HepG2 (cell line): Measurements from ENCODE around the gene GTF2A2. TPM values are rescaled to one million over a fixed set of nuclear protein-coding genes. Genes with fewer than 3 reads are reported as not detected.

Experiments
- ATF2 ChIP-seq: sonication (generic); formaldehyde crosslinking; IDR thresholded peaks from 2 replicates; pipeline ENCODE4 v1.4.0; 2020; ENCODE audit warnings: missing genetic modification reagents
- CENPX ChIP-seq: sonication (generic); formaldehyde crosslinking; IDR thresholded peaks from 2 replicates; pipeline ENCODE4 v1.9.0; 2021; ENCODE audit warnings: mild to moderate bottlenecking, missing genetic modification reagents, moderate library complexity
- FOXP4 ChIP-seq: sonication (generic); formaldehyde crosslinking; IDR thresholded peaks from 2 replicates; pipeline ENCODE4 v1.4.0; 2020; ENCODE audit warnings: missing genetic modification reagents
- HDAC2 ChIP-seq: sonication (generic); formaldehyde crosslinking; IDR thresholded peaks from 2 replicates; pipeline ENCODE4 v1.4.0; 2020; ENCODE audit warnings: missing genetic modification reagents
- IKZF4 ChIP-seq: sonication (generic); formaldehyde crosslinking; IDR thresholded peaks from 2 replicates; pipeline ENCODE4 v1.5.1; 2020; ENCODE audit warnings: borderline replicate concordance, mild to moderate bottlenecking, low read depth, missing genetic modification reagents; ENCODE audit errors: not compliant biosample characterization
- KDM2A ChIP-seq: sonication (generic); formaldehyde crosslinking; IDR thresholded peaks from 2 replicates; pipeline ENCODE4 v1.4.0; 2020; ENCODE audit warnings: low read depth, missing genetic modification reagents, borderline replicate concordance
- KLF16 ChIP-seq, 2 experiments: sonication (generic) in 1 of 2; formaldehyde crosslinking in 1 of 2; IDR thresholded peaks; 2 replicates each; pipeline versions ENCODE4 v1.6.1 to v1.8.0; 2016 to 2023; ENCODE audit warnings: missing genetic modification reagents in 2 of 2, missing compliant biosample characterization in 1 of 2
- MIER2 ChIP-seq: IDR thresholded peaks from 2 replicates; pipeline ENCODE4 v1.6.1; 2016; ENCODE audit warnings: missing biosample characterization, missing genetic modification reagents
- PHF8 ChIP-seq: sonication (generic); formaldehyde crosslinking; IDR thresholded peaks from 2 replicates; pipeline ENCODE4 v1.5.0; 2020; ENCODE audit warnings: missing genetic modification reagents
- PITX1 ChIP-seq: sonication (generic); formaldehyde crosslinking; IDR thresholded peaks from 2 replicates; pipeline ENCODE4 v1.5.1; 2020; ENCODE audit warnings: mild to moderate bottlenecking, missing genetic modification reagents
- SATB2 ChIP-seq: sonication (generic); formaldehyde crosslinking; IDR thresholded peaks from 2 replicates; pipeline ENCODE4 v1.5.0; 2020; ENCODE audit warnings: missing genetic modification reagents
- TAF1 ChIP-seq: sonication (generic); formaldehyde crosslinking; IDR thresholded peaks from 2 replicates; pipeline ENCODE4 v1.4.0; 2020; ENCODE audit warnings: missing genetic modification reagents
- U2AF1 ChIP-seq: fragments of 200-400 bp; formaldehyde crosslinking; optimal IDR thresholded peaks from 2 replicates; pipeline ENCODE3; 2017; ENCODE audit warnings: mild to moderate bottlenecking, low read depth, low read length
- YY1 ChIP-seq: IDR thresholded peaks from 2 replicates; pipeline ENCODE4 v1.6.1; 2011; ENCODE audit warnings: low read length, low read depth, moderate library complexity, mild to moderate bottlenecking; ENCODE audit not compliant: insufficient read depth, insufficient replicate concordance
- ZMYM4 ChIP-seq: sonication (generic); formaldehyde crosslinking; IDR thresholded peaks from 2 replicates; pipeline ENCODE4 v1.8.1; 2023; ENCODE audit warnings: mild to moderate bottlenecking, missing genetic modification reagents
- ZNF138 ChIP-seq: sonication (generic); formaldehyde crosslinking; IDR thresholded peaks from 2 replicates; pipeline ENCODE4 v1.5.0; 2020; ENCODE audit warnings: mild to moderate bottlenecking, low read depth, missing genetic modification reagents
- ZNF256 ChIP-seq: sonication (generic); formaldehyde crosslinking; conservative IDR thresholded peaks from 2 replicates; pipeline ENCODE4 v1.4.0; 2020; ENCODE audit warnings: missing genetic modification reagents
- ZNF33B ChIP-seq: sonication (generic); formaldehyde crosslinking; IDR thresholded peaks from 2 replicates; pipeline ENCODE4 v1.5.1; 2020; ENCODE audit warnings: mild to moderate bottlenecking, missing genetic modification reagents
- ZNF431 ChIP-seq: sonication (generic); formaldehyde crosslinking; IDR thresholded peaks from 2 replicates; pipeline ENCODE4 v1.9.0; 2022; ENCODE audit warnings: missing genetic modification reagents, low read depth, mild to moderate bottlenecking, borderline replicate concordance
- ZNF597 ChIP-seq: sonication (generic); formaldehyde crosslinking; IDR thresholded peaks from 2 replicates; pipeline ENCODE4 v1.5.0; 2020; ENCODE audit warnings: missing genetic modification reagents
- ZNF629 ChIP-seq: sonication (generic); formaldehyde crosslinking; conservative IDR thresholded peaks from 2 replicates; pipeline ENCODE4 v1.5.0; 2020; ENCODE audit warnings: missing genetic modification reagents
- ZNF687 ChIP-seq: sonication (generic); formaldehyde crosslinking; IDR thresholded peaks from 2 replicates; pipeline ENCODE4 v1.5.1; 2020; ENCODE audit warnings: mild to moderate bottlenecking, missing genetic modification reagents, moderate library complexity
- ZNF781 ChIP-seq: sonication (generic); formaldehyde crosslinking; IDR thresholded peaks from 2 replicates; pipeline ENCODE4 v1.5.1; 2020; ENCODE audit warnings: borderline replicate concordance, mild to moderate bottlenecking, missing genetic modification reagents; ENCODE audit errors: not compliant biosample characterization
- polyA plus RNA-seq, 8 experiments: library from polyadenylated mRNA; depleted of rRNA in 3 of 8; stranded (reverse) in 7 of 8; unstranded in 1 of 8; fragments of >200 nt; fragmentation: Illumina TruSeq in 4 of 8; extraction: Trizol in 4 of 8; gene quantifications; 2 replicates each; pipeline versions ENCODE4 v1.2.1 to v1.2.3, GENCODE V29; 2011 to 2016; ENCODE audit warnings: low read depth in 4 of 8, missing spikeins in 1 of 8, mixed read lengths in 1 of 8; ENCODE audit not compliant: insufficient read depth in 1 of 8
- total RNA-seq, 5 experiments: library from RNA; depleted of rRNA; stranded (reverse); fragments of >200 nt; fragmentation: Illumina TruSeq; extraction: Trizol; gene quantifications; 2 replicates each; pipeline ENCODE4 v1.2.3, GENCODE V29; 2016; ENCODE audit warnings: low read depth in 1 of 5

GTF2A2 gene
- total and polyA plus RNA-seq, 2 of the 13 experiments (the other 11 are each of a cell fraction or from before 2014, with no cell fraction given): 24.4 to 106 TPM

DNA sequence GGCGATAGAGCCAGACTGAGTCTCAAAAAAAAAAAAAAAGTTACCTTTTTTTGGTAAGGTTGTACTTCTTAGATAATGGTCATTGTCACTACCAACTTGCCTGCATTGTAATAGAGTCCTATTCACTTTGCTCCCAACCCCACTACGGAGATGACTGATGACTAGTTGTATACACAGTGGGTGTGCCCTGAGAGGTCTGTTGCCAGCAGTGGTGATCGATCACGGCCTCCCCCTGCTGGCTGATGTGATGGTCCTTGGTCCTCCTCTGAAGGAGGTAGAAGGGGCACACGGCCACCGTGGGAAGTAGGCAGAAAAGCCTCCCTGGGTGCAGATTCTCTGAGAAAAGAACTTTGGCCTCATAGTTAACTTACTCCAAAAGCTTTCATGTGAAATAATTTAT lies 35.0 kb downstream of the GTF2A2 start (continued):
- TF ChIP-seq KLF16 (CRISPR knock-in tag; IDR thresholded peaks at IDR 0.05): no peak
- TF ChIP-seq HDAC2 (CRISPR knock-in tag): no peak
- TF ChIP-seq ZNF33B (CRISPR knock-in tag): no peak
- no peak for TF ChIP-seq ZNF138 (CRISPR knock-in tag)
- no peak for TF ChIP-seq PHF8 (CRISPR knock-in tag)
- TF ChIP-seq ZNF781: no peak
- TF ChIP-seq MIER2: no peak
- no peak for TF ChIP-seq SATB2
- 0 out of 2 replicates have a peak, but pooled peaks have one; percentile 12 for TF ChIP-seq ZMYM4
- no peak for TF ChIP-seq ZNF597 (CRISPR knock-in tag)
- TF ChIP-seq ATF2: no peak
- no peak for TF ChIP-seq U2AF1
- TF ChIP-seq CENPX (CRISPR knock-in tag): no peak
- TF ChIP-seq PITX1 (CRISPR knock-in tag): no peak
- 0 out of 2 replicates have a peak, but pooled peaks have one; percentile 36 for TF ChIP-seq KDM2A (CRISPR knock-in tag)
- TF ChIP-seq FOXP4 (CRISPR knock-in tag): no peak
- TF ChIP-seq ZNF687 (CRISPR knock-in tag): no peak
- TF ChIP-seq YY1: no peak
- TF ChIP-seq ZNF629: no peak
- TF ChIP-seq TAF1 (CRISPR knock-in tag): no peak
- no peak for TF ChIP-seq ZNF256 (CRISPR knock-in tag)
- no peak for TF ChIP-seq IKZF4
- TF ChIP-seq ZNF431 (CRISPR knock-in tag): no peak
